NCI-H146 treated with DMSO at 0.1 percent for 48 hours (cell line): Measurements from ENCODE around the gene OPALIN.

Source experiments
- DNase-seq: peaks from one replicate; lab custom pipeline; 2025; ENCODE audit not compliant: unreplicated experiment; lab: John Stamatoyannopoulos, UW

The OPALIN gene

GRCh38 chr10:96358851-96359540, at the start of gene OPALIN:
Gene OPALIN, minus strand, starts transcription at chr10:96359002. Its CDS starts 106 bp downstream, at chr10:96358896.
- no peak for DNase-seq

- DNase-seq, result no peak
Observed at GRCh38 chr10:96408201-96408600, 49.4 kb upstream of the OPALIN start.

GRCh38 chr10:96407560-96408069, 48.8 kb upstream of the OPALIN start:
- DNase-seq, result no peak

- no peak for DNase-seq
Observed at GRCh38 chr10:96406091-96406490, 47.3 kb upstream of the OPALIN start.

- no peak for DNase-seq
Observed at GRCh38 chr10:96402417-96403305, 43.9 kb upstream of the OPALIN start.

GRCh38 chr10:96401036-96401435, 42.2 kb upstream of the OPALIN start:
- no peak for DNase-seq

- DNase-seq, result no peak
Observed at GRCh38 chr10:96400465-96400864, 41.7 kb upstream of the OPALIN start.

GRCh38 chr10:96397902-96398301, 39.1 kb upstream of the OPALIN start:
- DNase-seq, result no peak

- peak; percentile 28 for DNase-seq
Observed at GRCh38 chr10:96395931-96396877, 37.4 kb upstream of the OPALIN start.

- DNase-seq, result no peak
Observed at GRCh38 chr10:96390460-96390864, 31.7 kb upstream of the OPALIN start.

GRCh38 chr10:96389785-96390184, 31.0 kb upstream of the OPALIN start:
- no peak for DNase-seq

GRCh38 chr10:96387601-96388000, 28.8 kb upstream of the OPALIN start:
- DNase-seq, result no peak

- no peak for DNase-seq
Observed at GRCh38 chr10:96387161-96387560, 28.4 kb upstream of the OPALIN start.

- DNase-seq, result no peak
Observed at GRCh38 chr10:96384506-96384905, 25.7 kb upstream of the OPALIN start.

- no peak for DNase-seq
Observed at GRCh38 chr10:96380821-96381220, 22.0 kb upstream of the OPALIN start.

- no peak for DNase-seq
Observed at GRCh38 chr10:96379758-96380157, 21.0 kb upstream of the OPALIN start.

GRCh38 chr10:96378741-96379140, 19.9 kb upstream of the OPALIN start:
- DNase-seq, result no peak

GRCh38 chr10:96377816-96378294, 19.1 kb upstream of the OPALIN start:
- no peak for DNase-seq

- no peak for DNase-seq
Observed at GRCh38 chr10:96376483-96376882, 17.7 kb upstream of the OPALIN start.

GRCh38 chr10:96374985-96375830, 16.4 kb upstream of the OPALIN start:
- peak; percentile 78 for DNase-seq
